K562 (cell line): ENCODE data around the gene LCA5L. TPM values are rescaled to one million over a fixed set of nuclear protein-coding genes. Genes with fewer than 3 reads are reported as not detected.

Experiments used
- ATAC-seq: fragments of 200-7000 bp; cut with Tn5 transposase; 3 replicates; pipeline ENCODE4 v1.9.1; 2020; ENCODE audit warnings: moderate library complexity
- BruUV-seq: library from RNA; stranded (reverse); fragments of 400-500 nt; replicated peaks from 2 replicates; lab custom pipeline; 2021; lab: Mats Ljungman, UMichigan
- CTCF ChIA-PET: fragments of 300-600 bp; formaldehyde crosslinking; extraction: SDS; loops from one replicate; lab custom pipeline; 2021; ENCODE audit warnings: low intra/inter-chr PET ratio; lab: Yijun Ruan, JAX
- POLR2A ChIA-PET: fragments of 300-600, 350-650 bp; sonication (Branson Sonifier 250); formaldehyde crosslinking; extraction: SDS; loops from one replicate; lab custom pipeline; 2021; ENCODE audit warnings: antibody characterized with exemption, inconsistent platforms; lab: Yijun Ruan, JAX
- DNase-seq, 4 experiments: peaks; one replicate each; pipeline versions ENCODE4 v3.0.0 to v3.0.0-alpha.2; 2011 to 2018; ENCODE audit warnings: low spot score in 3 of 4, mixed read lengths in 3 of 4; ENCODE audit errors: extremely low read depth in 1 of 4
- FAIRE-seq: peaks from 2 replicates; lab custom pipeline; 2011; peaks lifted over from hg19 to GRCh38; lab: Jason Lieb, UNC
- H2AFZ ChIP-seq: 2 replicates; pipeline ENCODE4 v1.6.0; 2011; ENCODE audit warnings: low read depth, low read length, control low read depth, inconsistent platforms
- H3K27ac ChIP-seq: fragments of 200-600 bp; 3 replicates; pipeline ENCODE4 v1.8.0; 2011; ENCODE audit warnings: low read depth, mild to moderate bottlenecking, control low read depth, inconsistent platforms, low read length, moderate library complexity, mixed read lengths; ENCODE audit errors: extremely low read depth
- H3K27me3 ChIP-seq, 2 experiments: fragments of 300-600 bp in 1 of 2; 2 replicates in 1 of 2; 3 replicates in 1 of 2; pipeline versions ENCODE4 v1.6.0 to v1.8.0; 2011; ENCODE audit warnings: inconsistent platforms in 2 of 2, low read length in 2 of 2, mild to moderate bottlenecking in 1 of 2, mixed read lengths in 1 of 2, moderate library complexity in 1 of 2; ENCODE audit not compliant: control insufficient read depth in 2 of 2, insufficient read depth in 2 of 2
- H3K36me3 ChIP-seq: fragments of 300-600 bp; 3 replicates; pipeline ENCODE4 v1.8.0; 2011; ENCODE audit warnings: mild to moderate bottlenecking, low read length, inconsistent platforms; ENCODE audit not compliant: control insufficient read depth, insufficient read depth
- H3K4me1 ChIP-seq, 2 experiments: fragments of 200-600 bp in 1 of 2; replicated peaks in 1 of 2; 2 replicates in 1 of 2; 3 replicates in 1 of 2; pipeline versions ENCODE4 v1.5.1 to v1.8.0; 2011; ENCODE audit warnings: inconsistent platforms in 2 of 2, low read length in 2 of 2, mild to moderate bottlenecking in 1 of 2, mixed read lengths in 1 of 2, moderate library complexity in 1 of 2; ENCODE audit not compliant: control insufficient read depth in 2 of 2, insufficient read depth in 2 of 2
- H3K4me2 ChIP-seq: 2 replicates; pipeline ENCODE4 v1.6.1; 2011; ENCODE audit warnings: low read length, control low read depth, inconsistent platforms, mixed read lengths; ENCODE audit not compliant: insufficient read depth
- H3K4me3 ChIP-seq: fragments of 200-600 bp; sonication (generic), shearing (Covaris generic); 2 replicates; pipeline ENCODE4 v1.5.1; 2016; ENCODE audit warnings: control low read depth, inconsistent platforms
- H3K79me2 ChIP-seq: fragments of 200-600 bp; 3 replicates; pipeline ENCODE4 v1.8.0; 2011; ENCODE audit warnings: low read length, inconsistent platforms; ENCODE audit not compliant: control insufficient read depth, insufficient read depth
- H3K9ac ChIP-seq, 2 experiments: 2 replicates each; pipeline versions ENCODE4 v1.6.0 to v1.6.1; 2011; ENCODE audit warnings: low read depth in 2 of 2, low read length in 2 of 2, control low read depth in 1 of 2, inconsistent platforms in 1 of 2, mild to moderate bottlenecking in 1 of 2, mixed read lengths in 1 of 2; ENCODE audit not compliant: insufficient read depth in 1 of 2
- H3K9me1 ChIP-seq: one replicate; pipeline ENCODE4 v1.6.0; 2011; ENCODE audit warnings: inconsistent platforms, mild to moderate bottlenecking, low read length, moderate library complexity; ENCODE audit not compliant: control insufficient read depth, insufficient read depth
- H3K9me3 ChIP-seq: replicated peaks from 2 replicates; pipeline ENCODE4 v1.5.1; 2011; ENCODE audit warnings: low read depth, low read length, inconsistent platforms; ENCODE audit not compliant: control insufficient read depth, insufficient read depth
- H4K20me1 ChIP-seq: replicated peaks from 2 replicates; pipeline ENCODE4 v1.6.1; 2011; ENCODE audit warnings: low read length, inconsistent platforms, mixed read lengths; ENCODE audit not compliant: control insufficient read depth, insufficient read depth
- ATF2 ChIP-seq: sonication (generic); formaldehyde crosslinking; IDR thresholded peaks from 2 replicates; pipeline ENCODE4 v1.8.1; 2022; ENCODE audit warnings: missing genetic modification reagents
- CREBBP ChIP-seq: IDR thresholded peaks from one replicate; pipeline ENCODE4 v1.6.1; 2012; ENCODE audit warnings: low read depth, mild to moderate bottlenecking, control low read depth, inconsistent platforms, low read length
- EHMT2 ChIP-seq: fragments of 450-650 bp; IDR thresholded peaks from 2 replicates; pipeline ENCODE4 v1.6.1; 2018; ENCODE audit warnings: antibody characterized with exemption
- ELF4 ChIP-seq: fragments of 450-650 bp; formaldehyde crosslinking; IDR thresholded peaks from 2 replicates; pipeline ENCODE4 v1.4.0; 2022; ENCODE audit warnings: missing genetic modification characterization
- HBP1 ChIP-seq: fragments of 450-650 bp; formaldehyde crosslinking; IDR thresholded peaks from 2 replicates; pipeline ENCODE4 v1.4.0; 2022; ENCODE audit warnings: missing genetic modification characterization
- LARP7 ChIP-seq: fragments of 450-650 bp; IDR thresholded peaks from 2 replicates; pipeline ENCODE4 v1.6.1; 2016
- OTX1 ChIP-seq: fragments of 450-650 bp; formaldehyde crosslinking; IDR thresholded peaks from 2 replicates; pipeline ENCODE4 v1.4.0; 2022; ENCODE audit warnings: mild to moderate bottlenecking
- RERE ChIP-seq: sonication (generic); formaldehyde crosslinking; IDR thresholded peaks from 2 replicates; pipeline ENCODE4 v1.8.0; 2023; ENCODE audit warnings: missing genetic modification reagents, mild to moderate bottlenecking, borderline replicate concordance
- TCF3 ChIP-seq: sonication (generic); formaldehyde crosslinking; IDR thresholded peaks from 2 replicates; pipeline ENCODE4 v1.4.0; 2020; ENCODE audit warnings: mild to moderate bottlenecking, missing genetic modification reagents
- THRB ChIP-seq: fragments of 450-650 bp; formaldehyde crosslinking; conservative IDR thresholded peaks from 2 replicates; pipeline ENCODE4 v1.4.0; 2022; ENCODE audit warnings: mild to moderate bottlenecking, missing genetic modification characterization
- WGBS: fragments of 100-300 bp; shearing (Covaris generic); methylation state at CpG from one replicate; pipeline ENCODE4 v1.1.6; 2016; ENCODE audit warnings: low coverage, mixed read lengths; ENCODE audit not compliant: insufficient coverage; ENCODE audit errors: missing lambda C conversion rate; 5-methylcytosine and 5-hydroxymethylcytosine counted together
- in situ Hi-C: fragments of 300-500 bp; cut with MboI; formaldehyde crosslinking; loops from 4 replicates; pipeline ENCODE4 v1.15.0; 2018; ENCODE audit warnings: inconsistent platforms, mixed read lengths
- intact Hi-C: fragments of 100-400 bp; cut with micrococcal nuclease; formaldehyde crosslinking; loops from 2 replicates; pipeline ENCODE4 v1.14.2; 2022
- polyA plus RNA-seq, 8 experiments: library from polyadenylated mRNA; depleted of rRNA in 4 of 8; stranded (reverse) in 5 of 8; unstranded in 3 of 8; fragments of >200 nt; fragmentation: Nextera tagmentation in 2 of 8; fragmentation: Illumina TruSeq in 1 of 8; extraction: Ambion mirVana in 2 of 8; extraction: Trizol in 1 of 8; gene quantifications; 2 replicates each; pipeline versions ENCODE4 v1.2.1 to v1.2.3, GENCODE V29; 2011 to 2014; ENCODE audit warnings: inconsistent platforms in 1 of 8, missing spikeins in 1 of 8
- total RNA-seq, 7 experiments: library from RNA; depleted of rRNA in 6 of 7; stranded (reverse); fragments of >200 nt in 6 of 7; fragmentation: Illumina TruSeq in 2 of 7; extraction: Trizol in 2 of 7; gene quantifications; 2 replicates each; pipeline versions ENCODE4 v1.2.1 to v1.2.3, GENCODE V29; 2011 to 2021; ENCODE audit warnings: low replicate concordance in 1 of 7

Gene LCA5L
- total and polyA plus RNA-seq, 9 of the 15 experiments (the other 6 are each of a cell fraction or from before 2014, with no cell fraction given): 1.8 to 4.9 (median 3.8) TPM

GRCh38 chr21:39479164-39479813 lies 33.7 kb upstream of the LCA5L start:
- H2AFZ ChIP-seq: no peak overlapping the region
- no peaks in the 10 kb centered on the region for H3K79me2 ChIP-seq
- intact Hi-C loops (no loop called here), in situ Hi-C loops (no loop called here)
- H3K36me3 ChIP-seq: no peaks in the 10 kb centered on the region
- no peak overlapping the region for H3K4me2 ChIP-seq
- H3K4me1 ChIP-seq: no peaks in the 10 kb centered on the region
- no peak overlapping the region for H3K9ac ChIP-seq
- H3K27me3 ChIP-seq: peaks cover 0 to 3% of the 10 kb centered on the region in 2 experiments; a peak in 1 of 5 replicates
- H3K9me1 ChIP-seq: no peaks in the 10 kb centered on the region
- H3K4me3 ChIP-seq: no peak overlapping the region
- no TSS peak for BruUV-seq
- CTCF ChIA-PET: no interaction called here
- DNase-seq: no peak
- no peak for ATAC-seq
- H3K27ac ChIP-seq: no peak overlapping the region
- TF ChIP-seq THRB (CRISPR knock-in tag): peak; percentile 77; the same call in 1 of the 2 replicates
- TF ChIP-seq CREBBP: peak; percentile 76
- TF ChIP-seq ATF2 (CRISPR knock-in tag): no peak
- no peak for TF ChIP-seq RERE
- 0 out of 2 replicates have a peak, but pooled peaks have one; percentile 18 for TF ChIP-seq HBP1 (CRISPR knock-in tag)
- TF ChIP-seq OTX1 (CRISPR knock-in tag): peak; percentile 53; the same call in 1 of the 2 replicates
- TF ChIP-seq ELF4: peak; percentile 65
- TF ChIP-seq EHMT2: 0 out of 2 replicates have a peak, but pooled peaks have one; percentile 34
- TF ChIP-seq LARP7: peak; percentile 20; the same call in 1 of the 2 replicates
- TF ChIP-seq TCF3 (CRISPR knock-in tag): no peak
- POLR2A ChIA-PET: interaction anchor here (1.2 to 1.5 kb wide), 2 partner anchors 10 to 19 kb away, joined by 3 to 6 read pairs; no protein-coding TSS in a partner anchor
- H4K20me1 ChIP-seq: no peaks in the 10 kb centered on the region
- no peaks in the 10 kb centered on the region for H3K9me3 ChIP-seq
- no peak for FAIRE-seq
- 12% methylated on average over 4 of the region's 4 CpGs for WGBS
